Epithelial cell of esophagus (primary cell): ENCODE measurements around the gene COPG1.

Source experiments
- DNase-seq: peaks from one replicate; pipeline ENCODE4 v3.0.0; 2010; ENCODE audit warnings: low read depth
- H3K4me3 ChIP-seq: 2 replicates; pipeline ENCODE4 v1.5.1; 2011; ENCODE audit warnings: mild to moderate bottlenecking, low read length, control low read depth
- CTCF ChIP-seq: IDR thresholded peaks from 2 replicates; pipeline ENCODE4 v1.5.1; 2011; ENCODE audit warnings: low read depth, mild to moderate bottlenecking, low read length, control low read depth, inconsistent platforms; ENCODE audit not compliant: insufficient read depth; ENCODE audit errors: missing control alignments

The COPG1 gene

DNA sequence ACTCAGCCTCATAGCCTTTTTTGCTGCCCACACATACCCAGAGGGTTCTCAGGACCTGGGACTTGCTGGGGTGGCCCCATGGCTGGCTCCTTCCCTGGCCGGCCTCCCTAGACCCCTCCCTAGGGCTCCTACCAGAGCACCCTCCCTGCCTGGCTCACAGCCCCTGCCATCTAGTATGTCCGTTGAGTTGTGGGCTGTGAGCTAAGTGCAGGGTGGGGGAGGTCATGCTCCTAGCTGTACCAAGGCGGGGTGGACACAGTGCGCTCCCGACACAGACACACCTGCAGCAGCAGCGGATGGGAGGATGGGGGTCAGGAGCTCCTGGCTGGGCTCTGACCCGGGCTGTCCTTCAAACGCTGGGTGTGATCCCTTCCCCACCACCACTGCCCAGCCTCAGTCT is 70.9 kb downstream of the COPG1 start:
- no peak overlapping the region for H3K4me3 ChIP-seq
- no peak for DNase-seq
- TF ChIP-seq CTCF: no peak

GRCh38 chr3:129320825-129321487 is 71.5 kb downstream of the COPG1 start:
- DNase-seq: no peak
- TF ChIP-seq CTCF: no peak
- H3K4me3 ChIP-seq: no peak overlapping the region

GRCh38 chr3:129321887-129322286 is 72.5 kb downstream of the COPG1 start:
- H3K4me3 ChIP-seq: no peak overlapping the region
- no peak for TF ChIP-seq CTCF
- DNase-seq: no peak

- no peak overlapping the region for H3K4me3 ChIP-seq
- no peak for DNase-seq
- no peak for TF ChIP-seq CTCF
Observed at GRCh38 chr3:129323651-129324294, 74.4 kb downstream of the COPG1 start.

- no peak overlapping the region for H3K4me3 ChIP-seq
- DNase-seq: no peak
- TF ChIP-seq CTCF: no peak
Observed at GRCh38 chr3:129324855-129325254, 75.4 kb downstream of the COPG1 start.

- DNase-seq: no peak
- no peak overlapping the region for H3K4me3 ChIP-seq
- TF ChIP-seq CTCF: no peak
Observed at GRCh38 chr3:129325383-129325782, 76.0 kb downstream of the COPG1 start.

DNA sequence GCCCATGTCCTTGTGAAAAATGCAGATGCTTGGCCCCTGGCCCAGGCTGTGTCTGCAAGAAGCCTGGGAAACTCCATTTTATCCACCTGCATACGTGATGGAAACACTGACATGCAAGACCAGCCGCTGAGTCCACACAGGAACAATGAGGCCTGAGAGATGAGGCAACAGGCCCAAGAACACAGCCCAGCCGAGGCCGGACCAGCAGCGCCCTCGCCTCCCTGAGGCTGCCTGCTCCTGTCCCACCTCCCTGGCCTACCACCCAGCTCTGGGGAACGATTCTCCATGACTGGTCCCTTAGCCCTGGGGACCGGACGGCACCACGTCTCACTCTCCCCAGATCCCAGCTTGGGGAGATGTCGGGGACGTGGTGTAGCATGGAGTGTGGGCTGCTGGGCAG is 76.7 kb downstream of the COPG1 start:
- no peak for DNase-seq
- no peak overlapping the region for H3K4me3 ChIP-seq
- no peak for TF ChIP-seq CTCF
